Endothelial cell of umbilical vein (primary cell): ENCODE measurements around the gene POMP. TPM values are rescaled to one million over a fixed set of nuclear protein-coding genes. Genes with fewer than 3 reads are reported as not detected.

Source experiments
- BruUV-seq: library from RNA; stranded (reverse); fragments of 400-500 nt; replicated peaks from 2 replicates; lab custom pipeline; 2021; lab: Mats Ljungman, UMichigan
- CTCF ChIA-PET: fragments of 300-600, 350-600 bp; sonication (Branson Sonifier 250); formaldehyde crosslinking; loops from one replicate; lab custom pipeline; 2021; ENCODE audit warnings: antibody characterized with exemption, inconsistent platforms; lab: Charles Lee
- POLR2A ChIA-PET: fragments of 300-600, 350-600 bp; sonication (Branson Sonifier 250); formaldehyde crosslinking; loops from one replicate; lab custom pipeline; 2021; ENCODE audit warnings: antibody characterized with exemption, inconsistent platforms; lab: Charles Lee
- DNase-seq: peaks from one replicate; pipeline ENCODE4 v3.0.0-alpha.2; 2011; ENCODE audit warnings: low read depth, low spot score
- FAIRE-seq: peaks from 2 replicates; lab custom pipeline; 2011; peaks lifted over from hg19 to GRCh38; lab: Jason Lieb, UNC
- H2AFZ ChIP-seq: 2 replicates; pipeline ENCODE4 v1.6.0; 2012; ENCODE audit warnings: low read depth, low read length, control low read depth, inconsistent platforms
- H3K27ac ChIP-seq: 2 replicates; pipeline ENCODE4 v1.5.1; 2011; ENCODE audit warnings: low read depth, mild to moderate bottlenecking, control low read depth, low read length, moderate library complexity; ENCODE audit not compliant: insufficient read depth
- H3K27me3 ChIP-seq, 2 experiments: 2 replicates each; pipeline versions ENCODE4 v1.6.0 to v1.6.1; 2011; ENCODE audit warnings: low read length in 2 of 2, mixed read lengths in 1 of 2; ENCODE audit not compliant: control insufficient read depth in 2 of 2, insufficient read depth in 2 of 2
- H3K36me3 ChIP-seq, 2 experiments: 2 replicates in 1 of 2; 3 replicates in 1 of 2; pipeline ENCODE4 v1.5.1; 2011; ENCODE audit warnings: low read length in 2 of 2, mild to moderate bottlenecking in 1 of 2, moderate library complexity in 1 of 2; ENCODE audit not compliant: control insufficient read depth in 2 of 2, insufficient read depth in 2 of 2; ENCODE audit errors: extremely low read depth in 1 of 2
- H3K4me1 ChIP-seq: 3 replicates; pipeline ENCODE4 v1.5.1; 2011; ENCODE audit warnings: mild to moderate bottlenecking, low read length; ENCODE audit not compliant: control insufficient read depth, insufficient read depth; ENCODE audit errors: extremely low read depth
- H3K4me2 ChIP-seq: 2 replicates; pipeline ENCODE4 v1.6.1; 2011; ENCODE audit warnings: low read length, control low read depth, mixed read lengths; ENCODE audit not compliant: insufficient read depth
- H3K4me3 ChIP-seq, 3 experiments: fragments of 200-600 bp in 1 of 3; sonication (generic), shearing (Covaris generic) in 1 of 3; replicated peaks in 1 of 3; 2 replicates each; pipeline ENCODE4 v1.5.1; 2011 to 2016; ENCODE audit warnings: control low read depth in 3 of 3, low read length in 3 of 3, mild to moderate bottlenecking in 2 of 3, inconsistent platforms in 1 of 3, low read depth in 1 of 3, moderate library complexity in 1 of 3; ENCODE audit not compliant: insufficient read depth in 1 of 3
- H3K79me2 ChIP-seq: 2 replicates; pipeline ENCODE4 v1.6.0; 2012; ENCODE audit warnings: low read length, inconsistent platforms; ENCODE audit not compliant: control insufficient read depth, insufficient read depth
- H3K9ac ChIP-seq: replicated peaks from 2 replicates; pipeline ENCODE3; 2011; ENCODE audit warnings: low read length, control low read depth; ENCODE audit not compliant: insufficient read depth; ENCODE audit errors: extremely low read depth
- H3K9me1 ChIP-seq: replicated peaks from 3 replicates; pipeline ENCODE4 v1.6.0; 2011; ENCODE audit warnings: mild to moderate bottlenecking, low read length; ENCODE audit not compliant: control insufficient read depth, insufficient read depth; ENCODE audit errors: extremely low read depth
- H3K9me3 ChIP-seq: replicated peaks from 2 replicates; pipeline ENCODE4 v1.5.1; 2012; ENCODE audit warnings: low read length, inconsistent platforms; ENCODE audit not compliant: control insufficient read depth, insufficient read depth
- H4K20me1 ChIP-seq: replicated peaks from 2 replicates; pipeline ENCODE3; 2011; ENCODE audit warnings: mild to moderate bottlenecking, low read length; ENCODE audit not compliant: control insufficient read depth, insufficient read depth; ENCODE audit errors: extremely low read depth
- CTCF ChIP-seq, 2 donors: IDR thresholded peaks; 1 replicate in 1 of 2; 2 replicates in 1 of 2; pipeline ENCODE4 v1.5.1; 2011; ENCODE audit warnings: low read length in 2 of 2, mild to moderate bottlenecking in 2 of 2, moderate library complexity in 2 of 2, control low read depth in 1 of 2, inconsistent platforms in 1 of 2, low read depth in 1 of 2; ENCODE audit not compliant: insufficient read depth in 1 of 2; ENCODE audit errors: extremely low read depth in 1 of 2
- EZH2 ChIP-seq: IDR thresholded peaks from 2 replicates; pipeline ENCODE4 v1.6.1; 2012; ENCODE audit warnings: borderline replicate concordance, low read depth, mild to moderate bottlenecking, moderate library complexity, low read length, inconsistent platforms; ENCODE audit not compliant: severe bottlenecking
- FOS ChIP-seq: IDR thresholded peaks from 2 replicates; pipeline ENCODE4 v1.6.1; 2011; ENCODE audit warnings: mild to moderate bottlenecking, low read length, moderate library complexity, borderline replicate concordance; ENCODE audit not compliant: insufficient read depth
- GATA2 ChIP-seq: IDR thresholded peaks from 2 replicates; pipeline ENCODE4 v1.7.0; 2011; ENCODE audit warnings: low read depth, mild to moderate bottlenecking, moderate library complexity, mixed read lengths, low read length; ENCODE audit not compliant: insufficient read length, insufficient read depth
- JUN ChIP-seq: IDR thresholded peaks from 2 replicates; pipeline ENCODE4 v1.6.1; 2011; ENCODE audit warnings: borderline replicate concordance, low read depth; ENCODE audit not compliant: insufficient read length, insufficient read depth
- MAX ChIP-seq: IDR thresholded peaks from 2 replicates; pipeline ENCODE4 v1.6.1; 2011; ENCODE audit not compliant: insufficient read depth, insufficient read length
- MYC ChIP-seq: IDR thresholded peaks from one replicate; pipeline ENCODE4 v1.6.1; 2011; ENCODE audit warnings: mild to moderate bottlenecking, low read depth, low read length
- POLR2A ChIP-seq: IDR thresholded peaks from 2 replicates; pipeline ENCODE4 v1.6.1; 2012; ENCODE audit warnings: low read depth, mild to moderate bottlenecking, control low read depth, low read length
- POLR2AphosphoS5 ChIP-seq: IDR thresholded peaks from 2 replicates; pipeline ENCODE4 v1.6.1; 2012; ENCODE audit warnings: low read depth, mild to moderate bottlenecking, control low read depth, low read length, moderate library complexity; ENCODE audit not compliant: insufficient read depth
- dilution Hi-C: fragments of 300-500 bp; cut with MboI; formaldehyde crosslinking; loops from one replicate; pipeline ENCODE4 v1.15.0; 2019; ENCODE audit warnings: low sequenced_read_pairs; ENCODE audit not compliant: extremely low pct_ligation_motif_present
- intact Hi-C: fragments of 100-400 bp; cut with micrococcal nuclease; formaldehyde crosslinking; loops from one replicate; pipeline ENCODE4 v1.10.0; 2022
- polyA plus RNA-seq, 4 experiments: library from polyadenylated mRNA; depleted of rRNA in 3 of 4; stranded (reverse) in 3 of 4; unstranded in 1 of 4; fragments of >200 nt; gene quantifications; 2 replicates each; pipeline versions ENCODE4 v1.2.1 to v1.2.3, GENCODE V29; 2011 to 2012; ENCODE audit warnings: missing spikeins in 1 of 4
- total RNA-seq: library from RNA; stranded (reverse); gene quantifications from 2 replicates; pipeline ENCODE4 v1.2.3, GENCODE V29; 2021

POMP gene
- total and polyA plus RNA-seq, 2 donors (not counting 3 experiments of a cell fraction or from before 2014, with no cell fraction given) = 27.0 to 88.9 TPM

GRCh38 chr13:28697441-28697840 lies 38.5 kb downstream of the POMP start:
- H3K79me2 ChIP-seq = no peaks in the 10 kb centered on the region
- no TSS peak for BruUV-seq
- no peak overlapping the region for H3K27ac ChIP-seq
- dilution Hi-C loops (no loop called here), intact Hi-C loops (no loop called here)
- H3K4me1 ChIP-seq = no peaks in the 10 kb centered on the region
- no peak for DNase-seq
- peaks cover 0 to 7% of the 10 kb centered on the region in 2 experiments for H3K27me3 ChIP-seq
- FAIRE-seq = no peak
- POLR2A ChIA-PET = no interaction called here
- CTCF ChIA-PET = interaction anchor here (1.0 to 1.5 kb wide), 2 partner anchors 16 to 99 kb away, joined by 3 to 4 read pairs; no protein-coding TSS in a partner anchor
- no peaks in the 10 kb centered on the region for H4K20me1 ChIP-seq
- H2AFZ ChIP-seq = no peak overlapping the region
- no peaks in the 10 kb centered on the region for H3K36me3 ChIP-seq
- H3K9me3 ChIP-seq = no peaks in the 10 kb centered on the region
- TF ChIP-seq POLR2A = no peak
- TF ChIP-seq EZH2 = no peak
- no peak for TF ChIP-seq MAX
- no peak for TF ChIP-seq POLR2AphosphoS5
- TF ChIP-seq MYC = no peak
- TF ChIP-seq JUN = no peak
- no peak for TF ChIP-seq CTCF (IDR thresholded peaks at IDR 0.05; ENCODE audit: extremely low read depth in 1 of 2, insufficient read depth in 1 of 2, low read depth in 1 of 2, low read length in 2 of 2)
- TF ChIP-seq FOS = no peak
- no peak for TF ChIP-seq GATA2
- no peaks in the 10 kb centered on the region for H3K9me1 ChIP-seq
- H3K9ac ChIP-seq = no peak overlapping the region
- H3K4me3 ChIP-seq = no peak overlapping the region
- no peak overlapping the region for H3K4me2 ChIP-seq
